HG03066 (cell line): ENCODE measurements around the gene SIGLEC12.
"Not testable (repeated sequence)": the region's sequence is repeated elsewhere in the genome, so short reads cannot be mapped to it uniquely, and the experiment has no call there.

ENCODE experiments used
- ATAC-seq: cut with Tn5 transposase; IDR thresholded peaks from one replicate; pipeline ENCODE4 v1.9.1; 2021; ENCODE audit warnings: low read depth; ENCODE audit not compliant: unreplicated experiment

The SIGLEC12 gene

GRCh38 chr19:51485960-51486660, 15.5 kb downstream of the SIGLEC12 start:
- no peak for ATAC-seq

- ATAC-seq = no peak
These were observed 21.0 kb downstream of the SIGLEC12 start for GRCh38 chr19:51480590-51480989.

- no peak for ATAC-seq
These were observed 21.9 kb downstream of the SIGLEC12 start for GRCh38 chr19:51479531-51480331.

- ATAC-seq = no peak
These were observed 23.0 kb downstream of the SIGLEC12 start, which contains the start of gene CEACAM18 for GRCh38 chr19:51478381-51479234. CEACAM18 (plus strand) TSS chr19:51478539.

- ATAC-seq = no peak
These were observed 24.3 kb downstream of the SIGLEC12 start for GRCh38 chr19:51477344-51477743.

- ATAC-seq = no peak
These were observed 25.4 kb downstream of the SIGLEC12 start for GRCh38 chr19:51476164-51476563.

GRCh38 chr19:51473009-51473707, 28.4 kb downstream of the SIGLEC12 start:
- ATAC-seq = no peak

- no peak for ATAC-seq
These were observed 29.0 kb downstream of the SIGLEC12 start for GRCh38 chr19:51472607-51473006.

- ATAC-seq = no peak
These were observed 30.1 kb downstream of the SIGLEC12 start for GRCh38 chr19:51471527-51471926.

GRCh38 chr19:51470966-51471365, 30.6 kb downstream of the SIGLEC12 start:
- no peak for ATAC-seq

GRCh38 chr19:51469629-51470028, 32.0 kb downstream of the SIGLEC12 start:
- no peak for ATAC-seq

GRCh38 chr19:51469162-51469561, 32.4 kb downstream of the SIGLEC12 start:
- no peak for ATAC-seq

GRCh38 chr19:51468545-51468920, 33.1 kb downstream of the SIGLEC12 start:
- no peak for ATAC-seq

- ATAC-seq = no peak
These were observed 33.6 kb downstream of the SIGLEC12 start for GRCh38 chr19:51467864-51468544.

GRCh38 chr19:51466723-51467122, 34.9 kb downstream of the SIGLEC12 start:
- no peak for ATAC-seq

GRCh38 chr19:51463976-51464581, 37.5 kb downstream of the SIGLEC12 start:
- ATAC-seq = not testable (repeated sequence)

- no peak for ATAC-seq
These were observed 38.9 kb downstream of the SIGLEC12 start for GRCh38 chr19:51462681-51463080.

- no peak for ATAC-seq
These were observed 39.3 kb downstream of the SIGLEC12 start for GRCh38 chr19:51462276-51462675.

GRCh38 chr19:51461723-51462161, 39.9 kb downstream of the SIGLEC12 start:
- ATAC-seq = no peak
